GM19468 (cell line): ENCODE results near the gene MTURN.
"Not testable (repeated sequence)": the region's sequence is repeated elsewhere in the genome, so short reads cannot be mapped to it uniquely, and the experiment has no call there.

ENCODE experiments used
- ATAC-seq: cut with Tn5 transposase; IDR thresholded peaks from one replicate; pipeline ENCODE4 v1.9.1; 2021; ENCODE audit warnings: mild to moderate bottlenecking, moderate library complexity, moderate number of reproducible peaks; ENCODE audit not compliant: unreplicated experiment; ENCODE audit errors: extremely low read depth

The MTURN gene

GRCh38 chr7:30176463-30177109 is 41.8 kb downstream of the MTURN start:
- ATAC-seq = no peak

GRCh38 chr7:30177186-30177585 is 42.4 kb downstream of the MTURN start:
- no peak for ATAC-seq

GRCh38 chr7:30177965-30178364 is 43.2 kb downstream of the MTURN start:
- no peak for ATAC-seq

GRCh38 chr7:30178748-30179436 is 44.1 kb downstream of the MTURN start:
- peak; percentile 54 for ATAC-seq

GRCh38 chr7:30180718-30181117 is 45.9 kb downstream of the MTURN start:
- ATAC-seq = no peak

- no peak for ATAC-seq
These were observed 46.4 kb downstream of the MTURN start for GRCh38 chr7:30181211-30181610.

GRCh38 chr7:30181736-30182522 is 47.1 kb downstream of the MTURN start:
- ATAC-seq = no peak

GRCh38 chr7:30182814-30183213 is 48.0 kb downstream of the MTURN start:
- ATAC-seq = no peak

- no peak for ATAC-seq
These were observed 49.1 kb downstream of the MTURN start for GRCh38 chr7:30183749-30184369.

GRCh38 chr7:30184791-30185487 is 50.2 kb downstream of the MTURN start:
- ATAC-seq = peak; percentile 26

GRCh38 chr7:30185496-30185895 is 50.7 kb downstream of the MTURN start:
- ATAC-seq = no peak

GRCh38 chr7:30186725-30187124 is 51.9 kb downstream of the MTURN start:
- no peak for ATAC-seq

- no peak for ATAC-seq
These were observed 52.7 kb downstream of the MTURN start for GRCh38 chr7:30187513-30187912.

GRCh38 chr7:30188381-30188780 is 53.6 kb downstream of the MTURN start:
- not testable (repeated sequence) for ATAC-seq

- no peak for ATAC-seq
These were observed 54.0 kb downstream of the MTURN start for GRCh38 chr7:30188811-30189210.

- no peak for ATAC-seq
These were observed 57.0 kb downstream of the MTURN start for GRCh38 chr7:30191809-30192208.

- no peak for ATAC-seq
These were observed 58.7 kb downstream of the MTURN start for GRCh38 chr7:30193336-30193943.

- no peak for ATAC-seq
These were observed 61.6 kb downstream of the MTURN start for GRCh38 chr7:30196408-30196807.

GRCh38 chr7:30197438-30197837 is 62.7 kb downstream of the MTURN start:
- ATAC-seq = no peak

GRCh38 chr7:30199271-30199670 is 64.5 kb downstream of the MTURN start:
- no peak for ATAC-seq
